ENCODE results near the gene KCND3.

DNA sequence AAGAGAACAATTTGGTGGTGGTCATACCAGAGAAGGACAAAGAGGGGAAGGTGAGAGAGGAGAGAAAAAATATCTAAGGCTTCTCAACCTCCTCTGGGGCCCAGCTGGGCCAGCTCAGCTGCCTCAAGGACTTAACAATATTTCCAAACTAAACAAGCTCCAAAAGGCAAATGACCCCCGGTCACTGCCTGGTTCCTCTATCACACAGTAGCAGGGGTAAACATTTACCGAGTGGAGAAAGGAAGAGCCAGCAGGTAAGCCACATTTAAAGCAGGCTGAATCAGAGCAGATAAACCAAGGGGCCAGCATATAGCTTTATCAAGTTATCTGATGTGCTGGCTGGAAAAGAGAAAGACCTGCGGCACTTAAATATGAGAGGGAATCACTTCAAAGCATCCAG is 102.1 kb downstream of the KCND3 start:
- TF ChIP-seq GATA2 (IDR thresholded peaks at IDR 0.05; ENCODE audit: low read depth, low read length) (no peak), GATA3 (IDR thresholded peaks at IDR 0.05; ENCODE audit: low read depth, low read length) (no peak)
